Skeletal muscle cell (primary cell): ENCODE data around the gene MIX23.

Experiments
- DNase-seq: peaks from one replicate; pipeline ENCODE4 v3.0.0-alpha.2; 2010; ENCODE audit warnings: low read depth
- H3K4me3 ChIP-seq: 2 replicates; pipeline ENCODE4 v1.5.1; 2011; ENCODE audit warnings: low read depth, mild to moderate bottlenecking, control low read depth, low read length, moderate library complexity

The MIX23 gene

GRCh38 chr3:122355612-122356011, 27.4 kb downstream of the MIX23 start:
- no peak for DNase-seq
- no peak overlapping the region for H3K4me3 ChIP-seq

GRCh38 chr3:122353893-122354401, 29.1 kb downstream of the MIX23 start:
- DNase-seq = no peak

GRCh38 chr3:122353215-122353614, 29.8 kb downstream of the MIX23 start:
- DNase-seq = no peak
- H3K4me3 ChIP-seq = no peak overlapping the region

More at GRCh38 chr3:122353893-122354401, 29.1 kb downstream of the MIX23 start:
- no peak overlapping the region for H3K4me3 ChIP-seq

- no peak for DNase-seq
- H3K4me3 ChIP-seq = no peak overlapping the region
Observed at GRCh38 chr3:122351612-122352011, 31.4 kb downstream of the MIX23 start.

GRCh38 chr3:122350814-122351418, 32.1 kb downstream of the MIX23 start:
- DNase-seq = peak; percentile 36
- H3K4me3 ChIP-seq = no peak overlapping the region

- no peak for DNase-seq
- no peak overlapping the region for H3K4me3 ChIP-seq
Observed at GRCh38 chr3:122349171-122349570, 33.9 kb downstream of the MIX23 start.

GRCh38 chr3:122343654-122344053, 39.4 kb downstream of the MIX23 start:
- no peak for DNase-seq

GRCh38 chr3:122342803-122343202, 40.2 kb downstream of the MIX23 start:
- no peak for DNase-seq
- no peak overlapping the region for H3K4me3 ChIP-seq

More at GRCh38 chr3:122343654-122344053, 39.4 kb downstream of the MIX23 start:
- no peak overlapping the region for H3K4me3 ChIP-seq

- DNase-seq = no peak
Observed at GRCh38 chr3:122332551-122332950, 50.5 kb downstream of the MIX23 start.

GRCh38 chr3:122331886-122332285, 51.1 kb downstream of the MIX23 start:
- no peak for DNase-seq
- no peak overlapping the region for H3K4me3 ChIP-seq

More at GRCh38 chr3:122332551-122332950, 50.5 kb downstream of the MIX23 start:
- no peak overlapping the region for H3K4me3 ChIP-seq

GRCh38 chr3:122325769-122326168, 57.3 kb downstream of the MIX23 start:
- no peak for DNase-seq
- H3K4me3 ChIP-seq = no peak overlapping the region

- H3K4me3 ChIP-seq = no peak within 1 kb of the TSS
Observed at GRCh38 chr3:122324871-122325323, 58.1 kb downstream of the MIX23 start, which contains the start of gene CSTA. TSS of gene CSTA (plus strand) at chr3:122325248. CDS start at chr3:122325293, 45 bp downstream.

GRCh38 chr3:122322095-122323075, 60.6 kb downstream of the MIX23 start:
- H3K4me3 ChIP-seq = no peak overlapping the region
- no peak for DNase-seq

More at GRCh38 chr3:122324871-122325323, 58.1 kb downstream of the MIX23 start, which contains the start of gene CSTA:
- DNase-seq = no peak

- DNase-seq = no peak
- H3K4me3 ChIP-seq = no peak overlapping the region
Observed at GRCh38 chr3:122318620-122319019, 64.4 kb downstream of the MIX23 start.

- H3K4me3 ChIP-seq = no peak overlapping the region
- no peak for DNase-seq
Observed at GRCh38 chr3:122316368-122316767, 66.7 kb downstream of the MIX23 start.

- H3K4me3 ChIP-seq = no peak overlapping the region
- no peak for DNase-seq
Observed at GRCh38 chr3:122315619-122316018, 67.4 kb downstream of the MIX23 start.

- no peak for DNase-seq
- H3K4me3 ChIP-seq = no peak overlapping the region
Observed at GRCh38 chr3:122314228-122314876, 68.7 kb downstream of the MIX23 start.

- no peak for DNase-seq
- H3K4me3 ChIP-seq = no peak overlapping the region
Observed at GRCh38 chr3:122313281-122313680, 69.8 kb downstream of the MIX23 start.

- no peak for DNase-seq
- no peak overlapping the region for H3K4me3 ChIP-seq
Observed at GRCh38 chr3:122312826-122313225, 70.2 kb downstream of the MIX23 start.

GRCh38 chr3:122310361-122310760, 72.7 kb downstream of the MIX23 start:
- H3K4me3 ChIP-seq = no peak overlapping the region
- DNase-seq = no peak
